ENCODE results near the gene IL26. TPM values are rescaled to one million over a fixed set of nuclear protein-coding genes. Genes with fewer than 3 reads are reported as not detected.

Gene IL26
- total and polyA plus RNA-seq, 9 donors = not detected

- Histone ChIP-seq H3K36me3 (no peaks in the 10 kb centered on the region), H3K27ac (no peak overlapping the region), H3K9me3 (no peaks in the 10 kb centered on the region), H3K4me3 (no peak overlapping the region), H3K4me1 (ENCODE audit: insufficient read depth) (no peaks in the 10 kb centered on the region), H3K27me3 (no peaks in the 10 kb centered on the region)
- intact Hi-C loops (cut with DNase I) = no loop called here
- no peak for DNase-seq
- TF ChIP-seq CTCF (IDR thresholded peaks at IDR 0.05) (no peak), EP300 (IDR thresholded peaks at IDR 0.05) (no peak), POLR2A (IDR thresholded peaks at IDR 0.05) (no peak)
Measured at GRCh38 chr12:68231229-68231628, 5.6 kb upstream of the IL26 start.

- H3K4me3 ChIP-seq = no peak overlapping the region
- intact Hi-C loops (cut with DNase I) = no loop called here
- TF ChIP-seq POLR2A (IDR thresholded peaks at IDR 0.05) (no peak), EP300 (IDR thresholded peaks at IDR 0.05) (no peak), CTCF (IDR thresholded peaks at IDR 0.05) (no peak)
- WGBS, 3 donors = 79 to 85% (median 84%) methylated on average over 2 of the region's 2 CpGs
- no peak overlapping the region for H3K27ac ChIP-seq
- no peaks in the 10 kb centered on the region for H3K36me3 ChIP-seq
- H3K4me1 ChIP-seq (ENCODE audit: insufficient read depth) = no peaks in the 10 kb centered on the region
- no peaks in the 10 kb centered on the region for H3K9me3 ChIP-seq
- DNase-seq = no peak
- no peaks in the 10 kb centered on the region for H3K27me3 ChIP-seq
Measured at GRCh38 chr12:68229956-68230355, 4.3 kb upstream of the IL26 start.

GRCh38 chr12:68227356-68227755 is 1.7 kb upstream of the IL26 start:
- 63 to 80% (median 64%) methylated on average over 3 of the region's 3 CpGs for WGBS, 3 donors
- H3K27ac ChIP-seq = no peak overlapping the region
- no peak overlapping the region for H3K4me3 ChIP-seq
- intact Hi-C loops (cut with DNase I) = no loop called here
- TF ChIP-seq EP300 (IDR thresholded peaks at IDR 0.05) = no peak
- no peak for TF ChIP-seq POLR2A (IDR thresholded peaks at IDR 0.05)
- no peak for TF ChIP-seq CTCF (IDR thresholded peaks at IDR 0.05)
- no peaks in the 10 kb centered on the region for H3K36me3 ChIP-seq
- no peaks in the 10 kb centered on the region for H3K9me3 ChIP-seq
- no peaks in the 10 kb centered on the region for H3K4me1 ChIP-seq (ENCODE audit: insufficient read depth)
- no peak for DNase-seq
- H3K27me3 ChIP-seq = no peaks in the 10 kb centered on the region

- no peak overlapping the region for H3K4me3 ChIP-seq
- no peak for TF ChIP-seq POLR2A (IDR thresholded peaks at IDR 0.05)
- TF ChIP-seq EP300 (IDR thresholded peaks at IDR 0.05) = no peak
- TF ChIP-seq CTCF (IDR thresholded peaks at IDR 0.05) = no peak
- WGBS, 3 donors = 67 to 73% (median 71%) methylated on average over 3 of the region's 3 CpGs
- DNase-seq = no peak
- no peaks in the 10 kb centered on the region for H3K9me3 ChIP-seq
- no peak overlapping the region for H3K27ac ChIP-seq
- intact Hi-C loops (cut with DNase I) = loop anchor here in 3 of 4 donors (5.0 kb wide), 1 partner anchor 93 kb away; no protein-coding TSS in a partner anchor
- no peaks in the 10 kb centered on the region for H3K36me3 ChIP-seq
- H3K27me3 ChIP-seq = no peaks in the 10 kb centered on the region
- H3K4me1 ChIP-seq (ENCODE audit: insufficient read depth) = no peaks in the 10 kb centered on the region
Measured at GRCh38 chr12:68224613-68225285, 861 bp downstream of the IL26 start.
